ENCODE results near the gene WNT7A.

WNT7A gene

DNA sequence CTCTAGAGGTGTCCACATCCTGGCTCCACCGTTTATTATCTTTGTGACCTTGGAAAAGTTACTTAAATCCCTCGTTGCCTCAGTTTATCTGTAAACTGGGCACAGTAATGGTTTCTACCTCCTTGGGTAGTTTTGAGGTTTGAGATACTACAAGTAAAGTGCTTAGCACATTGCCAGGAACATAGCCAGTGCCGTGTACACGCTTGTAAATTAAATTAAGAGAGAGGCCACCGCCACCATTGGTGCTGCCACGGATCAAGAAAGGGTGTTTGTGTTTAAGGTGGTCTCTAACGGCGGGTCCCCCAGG is 5.8 kb upstream of the WNT7A start:
- TF ChIP-seq TAF1 (IDR thresholded peaks at IDR 0.05; ENCODE audit: borderline replicate concordance, insufficient read depth, low read length) = no peak
- TF ChIP-seq REST (IDR thresholded peaks at IDR 0.05; ENCODE audit: insufficient read depth in 1 of 2, low read depth in 2 of 2, low read length in 2 of 2) = no peak
- no peak for TF ChIP-seq POLR2AphosphoS5 (IDR thresholded peaks at IDR 0.05; ENCODE audit: low read depth, low read length)
- no peak for TF ChIP-seq SIN3A (IDR thresholded peaks at IDR 0.05; ENCODE audit: borderline replicate concordance, insufficient read depth, low read length)
- TF ChIP-seq FOXP2 (optimal IDR thresholded peaks at IDR 0.05; ENCODE audit: borderline replicate concordance, extremely low read depth, extremely low read length, insufficient read depth) = no peak

GRCh38 chr3:13884851-13885703 is 5.2 kb upstream of the WNT7A start:
- TF ChIP-seq TAF1 (IDR thresholded peaks at IDR 0.05; ENCODE audit: borderline replicate concordance, insufficient read depth, low read length) = no peak
- TF ChIP-seq REST (IDR thresholded peaks at IDR 0.05; ENCODE audit: insufficient read depth in 1 of 2, low read depth in 2 of 2, low read length in 2 of 2) = no peak
- TF ChIP-seq FOXP2 (optimal IDR thresholded peaks at IDR 0.05; ENCODE audit: borderline replicate concordance, extremely low read depth, extremely low read length, insufficient read depth) = no peak
- TF ChIP-seq SIN3A (IDR thresholded peaks at IDR 0.05; ENCODE audit: borderline replicate concordance, insufficient read depth, low read length) = no peak
- no peak for TF ChIP-seq POLR2AphosphoS5 (IDR thresholded peaks at IDR 0.05; ENCODE audit: low read depth, low read length)

DNA sequence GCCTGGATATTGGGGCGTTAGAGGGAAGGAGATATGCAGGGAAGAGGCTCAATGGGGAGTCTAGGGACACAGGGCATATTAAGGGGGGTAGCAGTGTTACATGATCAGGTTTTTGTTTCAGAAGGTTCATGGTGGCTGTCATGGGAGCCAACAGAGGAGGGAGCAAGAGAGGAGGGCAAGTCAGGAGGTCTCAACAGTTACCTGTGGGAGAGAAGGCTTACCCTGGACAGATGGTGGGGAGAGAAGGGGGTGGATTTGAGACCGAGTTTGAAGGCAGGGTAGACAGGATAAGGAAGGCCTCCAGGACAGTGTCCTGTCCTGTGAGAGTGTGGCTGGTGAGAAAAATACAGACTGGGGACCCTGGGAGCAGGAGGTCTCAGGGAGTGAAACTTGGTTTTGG is 3.8 kb upstream of the WNT7A start:
- no peak for TF ChIP-seq TAF1 (IDR thresholded peaks at IDR 0.05; ENCODE audit: borderline replicate concordance, insufficient read depth, low read length)
- no peak for TF ChIP-seq POLR2AphosphoS5 (IDR thresholded peaks at IDR 0.05; ENCODE audit: low read depth, low read length)

GRCh38 chr3:13882876-13883275 is 3.0 kb upstream of the WNT7A start:
- TF ChIP-seq POLR2AphosphoS5 (IDR thresholded peaks at IDR 0.05; ENCODE audit: low read depth, low read length) (no peak), SIN3A (IDR thresholded peaks at IDR 0.05; ENCODE audit: borderline replicate concordance, insufficient read depth, low read length) (no peak), TAF1 (IDR thresholded peaks at IDR 0.05; ENCODE audit: borderline replicate concordance, insufficient read depth, low read length) (no peak), REST (IDR thresholded peaks at IDR 0.05; ENCODE audit: insufficient read depth in 1 of 2, low read depth in 2 of 2, low read length in 2 of 2) (no peak), FOXP2 (optimal IDR thresholded peaks at IDR 0.05; ENCODE audit: borderline replicate concordance, extremely low read depth, extremely low read length, insufficient read depth) (no peak)

GRCh38 chr3:13881536-13882410 is 1.9 kb upstream of the WNT7A start:
- no peak for TF ChIP-seq FOXP2 (optimal IDR thresholded peaks at IDR 0.05; ENCODE audit: borderline replicate concordance, extremely low read depth, extremely low read length, insufficient read depth)
- no peak for TF ChIP-seq SIN3A (IDR thresholded peaks at IDR 0.05; ENCODE audit: borderline replicate concordance, insufficient read depth, low read length)
- no peak for TF ChIP-seq TAF1 (IDR thresholded peaks at IDR 0.05; ENCODE audit: borderline replicate concordance, insufficient read depth, low read length)
- TF ChIP-seq REST (IDR thresholded peaks at IDR 0.05; ENCODE audit: insufficient read depth in 1 of 2, low read depth in 2 of 2, low read length in 2 of 2) = no peak
- TF ChIP-seq POLR2AphosphoS5 (IDR thresholded peaks at IDR 0.05; ENCODE audit: low read depth, low read length) = no peak

All from PFSK-1 (cell line).